Bladder microvascular endothelial cell (primary cell): ENCODE measurements around the gene RRBP1. TPM values are rescaled to one million over a fixed set of nuclear protein-coding genes. Genes with fewer than 3 reads are reported as not detected.

Source experiments
- total RNA-seq: library from RNA; depleted of rRNA; stranded (reverse); fragments of >200 nt; gene quantifications from 2 replicates; pipeline ENCODE4 v1.2.3, GENCODE V29; 2014

The RRBP1 gene
- 85.2 and 144 TPM in 2 replicates for total RNA-seq

DNA sequence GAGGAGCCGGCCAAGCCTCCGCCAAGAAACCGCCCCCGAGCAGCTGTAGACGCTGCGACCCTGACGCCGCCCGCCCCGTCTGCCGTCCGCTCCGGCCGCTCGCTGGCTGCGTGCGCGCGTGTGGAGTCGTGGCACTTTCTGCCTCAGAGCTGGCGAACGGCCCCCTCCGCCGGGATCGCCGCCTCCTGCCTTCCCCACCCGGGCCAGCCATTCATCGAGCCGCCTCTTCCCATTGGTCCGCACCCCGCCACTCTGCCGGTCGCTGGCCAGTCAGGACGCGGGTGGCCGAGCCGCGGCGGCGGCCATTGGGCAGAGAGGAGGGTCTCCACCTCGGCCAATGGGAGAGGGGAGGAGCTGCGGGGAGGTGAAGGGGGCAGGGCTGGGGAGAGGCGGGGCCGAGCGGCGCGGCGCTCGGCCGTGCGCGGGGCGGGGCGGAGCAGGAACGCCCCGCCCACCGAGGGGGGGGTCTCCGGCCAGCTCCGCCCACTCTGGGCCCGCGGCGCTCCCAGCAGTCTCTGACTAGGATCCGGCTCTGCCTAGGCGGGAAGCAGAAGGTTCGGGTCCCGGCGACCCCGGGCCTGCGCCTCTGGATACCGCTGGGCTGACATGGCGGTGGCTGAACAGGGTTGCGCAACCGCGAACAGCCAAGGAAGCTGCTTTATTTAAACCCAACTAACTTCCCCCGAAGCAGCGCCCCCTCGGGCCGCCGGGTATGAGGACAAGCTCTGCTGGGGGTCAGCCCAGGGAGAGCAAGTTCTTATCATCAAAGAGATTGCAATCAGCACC lies at the start of gene RRBP1:
Gene RRBP1 (minus strand): TSS at position 140 of the 786 bp plus-strand sequence. CDS start 21,735 bp downstream, outside the sequence.

DNA sequence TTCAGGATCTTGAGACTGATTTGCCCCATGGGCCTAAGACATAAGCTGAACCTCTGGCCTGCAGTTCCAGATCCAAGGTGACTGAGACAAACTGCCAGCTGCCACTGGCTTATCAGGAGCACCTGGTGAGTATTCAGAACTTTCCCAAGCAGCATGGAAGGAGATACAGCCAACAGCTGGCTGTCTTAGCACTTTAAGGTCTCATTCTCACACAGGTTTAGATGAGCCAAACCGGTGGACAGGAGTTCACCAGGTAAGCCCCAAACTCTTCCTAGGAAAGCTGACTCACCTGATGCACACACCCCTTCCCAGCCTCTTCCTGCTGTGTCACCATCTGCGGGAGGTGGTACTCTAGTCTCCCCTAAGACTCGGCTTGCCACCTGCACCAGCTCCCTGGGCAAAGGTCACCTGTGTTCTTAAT lies 17.9 kb upstream of the RRBP1 start, which contains the start of gene BANF2:
Gene BANF2 (plus strand): TSS at position 36 of the 421 bp plus-strand sequence. CDS start 25,060 bp downstream, outside the sequence.

GRCh38 chr20:17569616-17570346 lies 112.3 kb downstream of the RRBP1 start, which contains the start of gene DSTN:
DSTN (plus strand) TSS chr20:17570075; CDS start chr20:17570209, 134 bp downstream.

Other genes starting within 250 kb of the RRBP1 start
- gene BFSP1, start 150.9 kb downstream of the RRBP1 start, total RNA-seq: 1.8 and 2.1 TPM in 2 replicates
- 100 and 111 TPM in 2 replicates for gene DSTN, start 112.2 kb downstream of the RRBP1 start, total RNA-seq
- gene BANF2, start 17.7 kb upstream of the RRBP1 start, total RNA-seq: not detected in 2 replicates